IMR-90 (cell line): ENCODE results near the gene ZFTA. TPM values are rescaled to one million over a fixed set of nuclear protein-coding genes. Genes with fewer than 3 reads are reported as not detected.

Experiments used
- ATAC-seq: fragments of 200-7000 bp; cut with Tn5 transposase; 2 replicates; pipeline ENCODE4 v1.9.1; 2020; ENCODE audit warnings: low read depth, mild to moderate bottlenecking, moderate library complexity
- BruUV-seq: library from RNA; stranded (reverse); fragments of 400-500 nt; replicated peaks from 2 replicates; lab custom pipeline; 2021; lab: Mats Ljungman, UMichigan
- CTCF ChIA-PET: fragments of 300-600 bp; formaldehyde crosslinking; extraction: SDS; loops from one replicate; lab custom pipeline; 2021; ENCODE audit warnings: antibody characterized with exemption; lab: Yijun Ruan, JAX
- POLR2A ChIA-PET: fragments of 300-600 bp; sonication (Branson Sonifier 250); formaldehyde crosslinking; loops from one replicate; lab custom pipeline; 2022; ENCODE audit warnings: antibody characterized with exemption; ENCODE audit not compliant: unreplicated experiment; lab: Charles Lee
- DNase-seq: peaks from one replicate; pipeline ENCODE4 v3.0.0; 2013
- H2AFZ ChIP-seq: replicated peaks from 2 replicates; pipeline ENCODE3; 2013; ENCODE audit warnings: low read length, mild to moderate bottlenecking; ENCODE audit not compliant: poor library complexity
- H2AK5ac ChIP-seq: 2 replicates; pipeline ENCODE4 v1.6.1; 2013; ENCODE audit warnings: low read depth, low read length, inconsistent platforms
- H2AK9ac ChIP-seq: replicated peaks from 2 replicates; pipeline ENCODE3; 2013; ENCODE audit warnings: mild to moderate bottlenecking, low read depth, low read length, moderate library complexity; ENCODE audit not compliant: poor library complexity
- H2BK120ac ChIP-seq: 2 replicates; pipeline ENCODE4 v1.6.1; 2013; ENCODE audit warnings: low read depth, low read length, inconsistent platforms
- H2BK15ac ChIP-seq: 3 replicates; pipeline ENCODE4 v1.6.1; 2013; ENCODE audit warnings: low read depth, low read length, inconsistent platforms
- H2BK20ac ChIP-seq: 2 replicates; pipeline ENCODE4 v1.6.1; 2013; ENCODE audit warnings: low read depth, mild to moderate bottlenecking, inconsistent platforms, low read length, moderate library complexity
- H2BK5ac ChIP-seq: 2 replicates; pipeline ENCODE4 v1.6.1; 2013; ENCODE audit warnings: mild to moderate bottlenecking, low read depth, low read length, inconsistent platforms; ENCODE audit not compliant: poor library complexity, severe bottlenecking
- H3K14ac ChIP-seq: replicated peaks from 2 replicates; pipeline ENCODE4 v1.6.1; 2013; ENCODE audit warnings: low read depth, low read length, inconsistent platforms
- H3K18ac ChIP-seq: 2 replicates; pipeline ENCODE4 v1.6.1; 2013; ENCODE audit warnings: low read depth, low read length, control low read depth
- H3K23ac ChIP-seq: 2 replicates; pipeline ENCODE4 v1.6.1; 2013; ENCODE audit warnings: low read depth, low read length, inconsistent platforms
- H3K27ac ChIP-seq: 2 replicates; pipeline ENCODE4 v1.5.1; 2013; ENCODE audit warnings: mild to moderate bottlenecking, control low read depth, low read length; ENCODE audit not compliant: insufficient read depth
- H3K27me3 ChIP-seq: 2 replicates; pipeline ENCODE4 v1.6.1; 2013; ENCODE audit warnings: low read length; ENCODE audit not compliant: control insufficient read depth, insufficient read depth
- H3K36me3 ChIP-seq: 2 replicates; pipeline ENCODE4 v1.6.1; 2013; ENCODE audit warnings: low read length, mixed read lengths; ENCODE audit not compliant: control insufficient read depth, insufficient read depth
- H3K4ac ChIP-seq: 2 replicates; pipeline ENCODE4 v1.6.1; 2013; ENCODE audit warnings: low read depth, low read length, inconsistent platforms
- H3K4me1 ChIP-seq: 2 replicates; pipeline ENCODE4 v1.6.1; 2013; ENCODE audit warnings: low read length, mixed read lengths; ENCODE audit not compliant: control insufficient read depth, insufficient read depth
- H3K4me2 ChIP-seq: 2 replicates; pipeline ENCODE4 v1.6.1; 2013; ENCODE audit warnings: low read depth, mild to moderate bottlenecking, control low read depth, low read length, moderate library complexity
- H3K4me3 ChIP-seq: 2 replicates; pipeline ENCODE4 v1.5.1; 2013; ENCODE audit warnings: low read depth, mild to moderate bottlenecking, control low read depth, low read length, moderate library complexity; ENCODE audit not compliant: insufficient read depth
- H3K56ac ChIP-seq: 2 replicates; pipeline ENCODE4 v1.6.1; 2013; ENCODE audit warnings: low read length, inconsistent platforms; ENCODE audit not compliant: insufficient read depth; ENCODE audit errors: extremely low read depth
- H3K79me1 ChIP-seq, 2 experiments: 2 replicates each; pipeline ENCODE4 v1.6.1; 2013; ENCODE audit warnings: low read length in 2 of 2, inconsistent platforms in 1 of 2, low read depth in 1 of 2
- H3K9ac ChIP-seq: 2 replicates; pipeline ENCODE4 v1.6.1; 2013; ENCODE audit warnings: low read depth, low read length, control low read depth
- H3K9me1 ChIP-seq: 2 replicates; pipeline ENCODE4 v1.6.1; 2013; ENCODE audit warnings: low read length, inconsistent platforms; ENCODE audit not compliant: insufficient read depth
- H3K9me3 ChIP-seq: 2 replicates; pipeline ENCODE4 v1.6.1; 2013; ENCODE audit warnings: low read length; ENCODE audit not compliant: control insufficient read depth, insufficient read depth
- H4K20me1 ChIP-seq: 2 replicates; pipeline ENCODE4 v1.6.1; 2013; ENCODE audit warnings: low read length, inconsistent platforms; ENCODE audit not compliant: insufficient read depth
- H4K5ac ChIP-seq: 2 replicates; pipeline ENCODE4 v1.6.1; 2013; ENCODE audit warnings: mild to moderate bottlenecking, low read depth, low read length, control low read depth
- H4K8ac ChIP-seq, 2 experiments: 2 replicates each; pipeline ENCODE4 v1.6.1; 2013; ENCODE audit warnings: low read depth in 2 of 2, low read length in 2 of 2, control low read depth in 1 of 2, inconsistent platforms in 1 of 2
- H4K91ac ChIP-seq: 2 replicates; pipeline ENCODE4 v1.6.1; 2013; ENCODE audit warnings: low read depth, low read length, inconsistent platforms; ENCODE audit not compliant: insufficient read depth
- BHLHE40 ChIP-seq: fragments of 150-350 bp; IDR thresholded peaks from 2 replicates; pipeline ENCODE4 v1.6.1; 2016; ENCODE audit warnings: mild to moderate bottlenecking, low read depth, low read length
- CEBPB ChIP-seq: IDR thresholded peaks from 2 replicates; pipeline ENCODE4 v1.6.1; 2012; ENCODE audit warnings: low read depth, low read length, improper control_type of control experiment
- CHD1 ChIP-seq: IDR thresholded peaks from 2 replicates; pipeline ENCODE4 v1.6.1; 2012; ENCODE audit warnings: low read depth, low read length, improper control_type of control experiment
- FOS ChIP-seq: fragments of 150-350 bp; IDR thresholded peaks from 2 replicates; pipeline ENCODE4 v1.6.1; 2016; ENCODE audit warnings: low read depth, low read length
- MAFK ChIP-seq: IDR thresholded peaks from 2 replicates; pipeline ENCODE4 v1.6.1; 2012; ENCODE audit warnings: low read depth, low read length, improper control_type of control experiment
- MAZ ChIP-seq: IDR thresholded peaks from 2 replicates; pipeline ENCODE4 v1.6.1; 2012; ENCODE audit warnings: low read depth, mild to moderate bottlenecking, low read length, improper control_type of control experiment, moderate library complexity, borderline replicate concordance
- MXI1 ChIP-seq: IDR thresholded peaks from 2 replicates; pipeline ENCODE4 v1.6.1; 2012; ENCODE audit warnings: low read depth, mild to moderate bottlenecking, low read length, moderate library complexity, borderline replicate concordance
- NFE2L2 ChIP-seq: fragments of 150-350 bp; IDR thresholded peaks from 2 replicates; pipeline ENCODE4 v1.6.1; 2016; ENCODE audit warnings: low read depth, mild to moderate bottlenecking, low read length
- POLR2A ChIP-seq: IDR thresholded peaks from 2 replicates; pipeline ENCODE4 v1.6.1; 2012; ENCODE audit warnings: mild to moderate bottlenecking, low read depth, low read length
- RAD21 ChIP-seq: IDR thresholded peaks from 2 replicates; pipeline ENCODE4 v1.6.1; 2012; ENCODE audit warnings: low read length, improper control_type of control experiment
- RCOR1 ChIP-seq: IDR thresholded peaks from 2 replicates; pipeline ENCODE4 v1.6.1; 2012; ENCODE audit warnings: mild to moderate bottlenecking, low read length, improper control_type of control experiment; ENCODE audit not compliant: insufficient replicate concordance
- RFX5 ChIP-seq: IDR thresholded peaks from 2 replicates; pipeline ENCODE4 v1.8.0; 2012; ENCODE audit warnings: low read depth, mild to moderate bottlenecking, low read length, moderate library complexity
- SMC3 ChIP-seq: fragments of 150-350 bp; IDR thresholded peaks from 2 replicates; pipeline ENCODE4 v1.6.1; 2016; ENCODE audit warnings: low read depth, mild to moderate bottlenecking, antibody characterized with exemption, low read length, moderate library complexity
- WGBS, 2 experiments: methylation state at CpG; one replicate each; pipeline versions ENCODE4 v1.1.5 to v1.1.7; 2013; ENCODE audit warnings: missing lambda C conversion rate in 2 of 2; ENCODE audit not compliant: insufficient read length in 1 of 2; ENCODE audit errors: extremely low coverage in 2 of 2; 5-methylcytosine and 5-hydroxymethylcytosine counted together
- dilution Hi-C: fragments of 300-500 bp; cut with HindIII; formaldehyde crosslinking; loops from one replicate; pipeline ENCODE4 v1.14.3; 2018; ENCODE audit warnings: low sequenced_read_pairs; ENCODE audit not compliant: unreplicated experiment
- in situ Hi-C: fragments of 300-500 bp; cut with MboI; formaldehyde crosslinking; loops from 3 replicates; pipeline ENCODE4 v1.14.3; 2019; ENCODE audit warnings: low sequenced_read_pairs, inconsistent platforms, mixed read lengths
- intact Hi-C: fragments of 100-400 bp; cut with micrococcal nuclease; formaldehyde crosslinking; loops from 2 replicates; pipeline ENCODE4 v1.10.0; 2022
- polyA plus RNA-seq, 3 experiments: library from polyadenylated mRNA; depleted of rRNA; stranded (reverse); fragments of >200 nt; gene quantifications; 2 replicates each; pipeline ENCODE4 v1.2.3, GENCODE V29; 2012; ENCODE audit warnings: low replicate concordance in 1 of 3
- total RNA-seq: library from RNA; depleted of rRNA; stranded (reverse); fragments of >200 nt; gene quantifications from 2 replicates; pipeline ENCODE4 v1.2.3, GENCODE V29; 2012
- TF ChIP-seq, protein P1 (sequence below): fragments of 150-350 bp; IDR thresholded peaks from 2 replicates; pipeline ENCODE4 v1.6.1; 2017; ENCODE audit warnings: mild to moderate bottlenecking, antibody characterized with exemption, low read length, low read depth
- TF ChIP-seq, protein P2 (sequence below): fragments of 150-350 bp; IDR thresholded peaks from 2 replicates; pipeline ENCODE4 v1.6.1; 2016; ENCODE audit warnings: low read depth, mild to moderate bottlenecking, low read length, moderate library complexity, borderline replicate concordance

Gene ZFTA
- total and polyA plus RNA-seq, 2 of the 4 experiments (the other 2 are of a cell fraction), result 5.4 to 8.1 TPM

DNA sequence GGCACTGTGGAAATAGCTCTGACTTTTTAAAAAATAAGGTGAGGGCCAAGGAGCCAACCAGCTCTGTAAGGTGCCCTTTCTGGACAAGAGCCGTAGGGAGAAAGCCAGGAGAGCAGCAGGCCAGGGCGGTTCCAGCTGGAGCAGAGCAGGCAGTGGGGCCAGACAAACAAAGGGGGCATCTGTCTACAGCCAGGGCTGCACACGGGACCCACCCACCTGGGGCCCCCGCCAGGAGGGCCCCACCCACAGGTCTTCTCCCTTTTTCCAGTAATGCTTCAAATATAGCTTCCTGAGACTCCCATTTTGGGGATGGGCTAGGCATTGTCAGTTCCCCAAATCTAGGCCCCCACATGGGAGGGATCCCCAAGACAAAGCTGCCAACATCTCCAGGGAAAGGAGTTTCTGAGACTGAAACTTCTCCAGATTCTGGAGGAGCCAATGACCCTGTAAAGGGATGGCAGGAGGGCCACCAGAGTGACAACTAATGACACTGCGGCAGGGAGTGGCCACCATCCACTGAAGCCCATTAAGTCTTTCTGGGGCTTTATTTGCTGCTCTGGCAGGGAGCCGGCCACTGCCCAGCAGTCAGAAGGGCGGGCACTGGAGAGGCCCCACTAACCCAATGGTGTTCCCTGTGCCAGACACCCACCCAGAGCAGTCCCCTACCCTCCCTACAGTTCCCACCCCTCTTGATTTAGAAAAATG, 1.9 kb downstream of the ZFTA start:
- Histone ChIP-seq H2BK20ac (no peak overlapping the region), H3K4me1 (peaks cover 13% of the 10 kb centered on the region), H3K79me1 (peaks cover 10 to 40% of the 10 kb centered on the region in 2 experiments), H3K23ac (peak overlapping the region; percentile 5; the same call in 1 of the 2 replicates), H4K91ac (no peak overlapping the region), H3K36me3 (peaks cover 24% of the 10 kb centered on the region), H4K5ac (no peak overlapping the region), H4K20me1 (peaks cover 25% of the 10 kb centered on the region), H3K18ac (no peak overlapping the region), H2AK9ac (peak overlapping the region; percentile 58), H3K4me3 (peak overlapping the region; percentile 59; the same call in 1 of the 2 replicates), H2BK120ac (no peak overlapping the region), H3K27me3 (no peaks in the 10 kb centered on the region), H2AFZ (no peak overlapping the region), H3K27ac (peak overlapping the region; percentile 11; the same call in 1 of the 2 replicates), H3K56ac (no peak overlapping the region), H3K9me3 (no peaks in the 10 kb centered on the region), H3K4me2 (peak overlapping the region; percentile 75), H4K8ac (no peak overlapping the region; a peak in 1 of 4 replicates), H2BK15ac (no peak overlapping the region), H3K14ac (no peak overlapping the region), H3K9ac (peak overlapping the region; percentile 48), H3K9me1 (peaks cover 4% of the 10 kb centered on the region; the same call in 1 of the 2 replicates), H3K4ac (peak overlapping the region; percentile 6; the same call in 1 of the 2 replicates), H2AK5ac (no peak overlapping the region), H2BK5ac (no peak overlapping the region)
- CTCF ChIA-PET, result interaction anchor here (1.4 kb wide), 1 partner anchor 70 kb away, joined by 4 read pairs; no protein-coding TSS in a partner anchor
- dilution Hi-C loops, result no loop called here
- no TSS peak for BruUV-seq
- DNase-seq, result no peak
- 82% methylated on average over 3 of the region's 7 CpGs; no CpG with 5 or more reads in 1 of the 2 experiments for WGBS, 2 experiments
- ATAC-seq, result no peak
- POLR2A ChIA-PET, result interaction anchor here (0.6 kb wide), 1 partner anchor 1468 kb away, joined by 8 read pairs; the partner anchor contains the start of gene SCGB1D4
- in situ Hi-C loops, result loop anchor here (10.0 kb wide), 1 partner anchor 178 kb away; no protein-coding TSS in a partner anchor
- intact Hi-C loops, result no loop called here
- TF ChIP-seq MAZ (no peak), CHD1 (no peak), BHLHE40 (no peak), POLR2A (no peak), FOS (no peak), CEBPB (no peak), RCOR1 (no peak), MXI1 (no peak), RAD21 (no peak), RFX5 (no peak), SMC3 (no peak), MAFK (no peak), NFE2L2 (no peak)
- TF ChIP-seq, protein P1, sequence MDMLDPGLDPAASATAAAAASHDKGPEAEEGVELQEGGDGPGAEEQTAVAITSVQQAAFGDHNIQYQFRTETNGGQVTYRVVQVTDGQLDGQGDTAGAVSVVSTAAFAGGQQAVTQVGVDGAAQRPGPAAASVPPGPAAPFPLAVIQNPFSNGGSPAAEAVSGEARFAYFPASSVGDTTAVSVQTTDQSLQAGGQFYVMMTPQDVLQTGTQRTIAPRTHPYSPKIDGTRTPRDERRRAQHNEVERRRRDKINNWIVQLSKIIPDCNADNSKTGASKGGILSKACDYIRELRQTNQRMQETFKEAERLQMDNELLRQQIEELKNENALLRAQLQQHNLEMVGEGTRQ, result no peak
- TF ChIP-seq, protein P2, sequence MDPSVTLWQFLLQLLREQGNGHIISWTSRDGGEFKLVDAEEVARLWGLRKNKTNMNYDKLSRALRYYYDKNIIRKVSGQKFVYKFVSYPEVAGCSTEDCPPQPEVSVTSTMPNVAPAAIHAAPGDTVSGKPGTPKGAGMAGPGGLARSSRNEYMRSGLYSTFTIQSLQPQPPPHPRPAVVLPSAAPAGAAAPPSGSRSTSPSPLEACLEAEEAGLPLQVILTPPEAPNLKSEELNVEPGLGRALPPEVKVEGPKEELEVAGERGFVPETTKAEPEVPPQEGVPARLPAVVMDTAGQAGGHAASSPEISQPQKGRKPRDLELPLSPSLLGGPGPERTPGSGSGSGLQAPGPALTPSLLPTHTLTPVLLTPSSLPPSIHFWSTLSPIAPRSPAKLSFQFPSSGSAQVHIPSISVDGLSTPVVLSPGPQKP, result no peak
